ENCODE results near the gene TP63. TPM values are rescaled to one million over a fixed set of nuclear protein-coding genes. Genes with fewer than 3 reads are reported as not detected.

The TP63 gene
- total RNA-seq, 2 donors from 2014 or later: not detected

- DNase-seq: no peak
- H3K9me3 ChIP-seq (ENCODE audit: control insufficient read depth, low read length): no peaks in the 10 kb centered on the region
- no peaks in the 10 kb centered on the region for H3K36me3 ChIP-seq (ENCODE audit: control insufficient read depth, insufficient read depth, low read length)
- Mint-ChIP-seq H3K9me3 (no peaks in the 10 kb centered on the region), H3K4me1 (peaks cover 23% of the 10 kb centered on the region), H3K27me3 (ENCODE audit: insufficient read depth) (peaks cover 9% of the 10 kb centered on the region), H3K27ac (no peak overlapping the region), H3K4me3 (no peak overlapping the region), H3K36me3 (ENCODE audit: low read depth) (no peaks in the 10 kb centered on the region)
- no peak overlapping the region for H3K27ac ChIP-seq (ENCODE audit: low read depth, low read length)
- H3K4me3 ChIP-seq (ENCODE audit: low read length): no peak overlapping the region
- H3K27me3 ChIP-seq (ENCODE audit: control insufficient read depth, insufficient read depth, low read length, poor library complexity, severe bottlenecking): peaks cover 10% of the 10 kb centered on the region
- H3K9ac ChIP-seq (ENCODE audit: extremely low read depth, low read length, poor library complexity, severe bottlenecking): no peak overlapping the region
- WGBS, 2 experiments (ENCODE audit: insufficient coverage in 1 of 2, insufficient read length in 1 of 2): 95% methylated on average over 1 of the region's 1 CpG; no CpG with 5 or more reads in 1 of the 2 experiments
- no peak for TF ChIP-seq CTCF (conservative IDR thresholded peaks at IDR 0.05)
- peaks cover 9% of the 10 kb centered on the region for H3K4me1 ChIP-seq (ENCODE audit: control insufficient read depth, insufficient read depth, low read length)
Observed at GRCh38 chr3:189799366-189799765, 168.2 kb downstream of the TP63 start.

- WGBS, 2 experiments (ENCODE audit: insufficient coverage in 1 of 2, insufficient read length in 1 of 2): 95 to 100% methylated on average over 2 to 7 of the region's 7 CpGs
- Histone ChIP-seq H3K36me3 (ENCODE audit: control insufficient read depth, insufficient read depth, low read length) (no peaks in the 10 kb centered on the region), H3K4me1 (ENCODE audit: control insufficient read depth, insufficient read depth, low read length) (peaks cover 11% of the 10 kb centered on the region), H3K4me3 (ENCODE audit: low read length) (no peak overlapping the region), H3K9ac (ENCODE audit: extremely low read depth, low read length, poor library complexity, severe bottlenecking) (no peak overlapping the region), H3K27ac (ENCODE audit: low read depth, low read length) (no peak overlapping the region), H3K27me3 (ENCODE audit: control insufficient read depth, insufficient read depth, low read length, poor library complexity, severe bottlenecking) (peaks cover 10% of the 10 kb centered on the region), H3K9me3 (ENCODE audit: control insufficient read depth, low read length) (no peaks in the 10 kb centered on the region)
- H3K36me3 Mint-ChIP-seq (ENCODE audit: low read depth): no peaks in the 10 kb centered on the region
- H3K4me1 Mint-ChIP-seq: peaks cover 28% of the 10 kb centered on the region
- H3K9me3 Mint-ChIP-seq: no peaks in the 10 kb centered on the region
- no peak for DNase-seq
- no peak for TF ChIP-seq CTCF (conservative IDR thresholded peaks at IDR 0.05)
- no peak overlapping the region for H3K4me3 Mint-ChIP-seq
- H3K27me3 Mint-ChIP-seq (ENCODE audit: insufficient read depth): peaks cover 9% of the 10 kb centered on the region
- no peak overlapping the region for H3K27ac Mint-ChIP-seq
Observed at GRCh38 chr3:189800436-189800835, 169.2 kb downstream of the TP63 start.

GRCh38 chr3:189803254-189803653 lies 172.1 kb downstream of the TP63 start:
- TF ChIP-seq CTCF (conservative IDR thresholded peaks at IDR 0.05): no peak
- Mint-ChIP-seq H3K36me3 (ENCODE audit: low read depth) (no peaks in the 10 kb centered on the region), H3K9me3 (no peaks in the 10 kb centered on the region), H3K27me3 (ENCODE audit: insufficient read depth) (peaks cover 12% of the 10 kb centered on the region), H3K4me1 (peaks cover 30% of the 10 kb centered on the region), H3K4me3 (no peak overlapping the region), H3K27ac (no peak overlapping the region)
- Histone ChIP-seq H3K27me3 (ENCODE audit: control insufficient read depth, insufficient read depth, low read length, poor library complexity, severe bottlenecking) (peaks cover 18% of the 10 kb centered on the region), H3K4me1 (ENCODE audit: control insufficient read depth, insufficient read depth, low read length) (peaks cover 13% of the 10 kb centered on the region), H3K27ac (ENCODE audit: low read depth, low read length) (no peak overlapping the region), H3K9ac (ENCODE audit: extremely low read depth, low read length, poor library complexity, severe bottlenecking) (no peak overlapping the region), H3K9me3 (ENCODE audit: control insufficient read depth, low read length) (no peaks in the 10 kb centered on the region), H3K36me3 (ENCODE audit: control insufficient read depth, insufficient read depth, low read length) (no peaks in the 10 kb centered on the region), H3K4me3 (ENCODE audit: low read length) (no peak overlapping the region)
- WGBS, 2 experiments (ENCODE audit: insufficient coverage in 1 of 2, insufficient read length in 1 of 2): 95% methylated on average over 1 of the region's 2 CpGs; no CpG with 5 or more reads in 1 of the 2 experiments
- no peak for DNase-seq
